KOPT-K1 (cell line): Measurements from ENCODE around the gene THAP7.
"Not testable (repeated sequence)": the region's sequence is repeated elsewhere in the genome, so short reads cannot be mapped to it uniquely, and the experiment has no call there.

Experiments
- H3K27ac ChIP-seq: fragments of 200-600 bp; sonication (generic); 2 replicates; pipeline ENCODE4 v1.5.1; 2016; ENCODE audit warnings: antibody characterized with exemption, mild to moderate bottlenecking, low read depth, low read length; ENCODE audit not compliant: poor library complexity, severe bottlenecking
- H3K36me3 ChIP-seq: fragments of 200-600 bp; sonication (generic); 2 replicates; pipeline ENCODE4 v1.5.1; 2017; ENCODE audit warnings: antibody characterized with exemption, mild to moderate bottlenecking, low read length, moderate library complexity; ENCODE audit not compliant: insufficient read depth
- H3K9me3 ChIP-seq: fragments of 200-600 bp; sonication (generic); 2 replicates; pipeline ENCODE4 v1.5.1; 2017; ENCODE audit warnings: antibody characterized with exemption, low read length, mild to moderate bottlenecking; ENCODE audit not compliant: insufficient read depth, poor library complexity, severe bottlenecking

THAP7 gene, protein sequence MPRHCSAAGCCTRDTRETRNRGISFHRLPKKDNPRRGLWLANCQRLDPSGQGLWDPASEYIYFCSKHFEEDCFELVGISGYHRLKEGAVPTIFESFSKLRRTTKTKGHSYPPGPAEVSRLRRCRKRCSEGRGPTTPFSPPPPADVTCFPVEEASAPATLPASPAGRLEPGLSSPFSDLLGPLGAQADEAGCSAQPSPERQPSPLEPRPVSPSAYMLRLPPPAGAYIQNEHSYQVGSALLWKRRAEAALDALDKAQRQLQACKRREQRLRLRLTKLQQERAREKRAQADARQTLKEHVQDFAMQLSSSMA

DNA sequence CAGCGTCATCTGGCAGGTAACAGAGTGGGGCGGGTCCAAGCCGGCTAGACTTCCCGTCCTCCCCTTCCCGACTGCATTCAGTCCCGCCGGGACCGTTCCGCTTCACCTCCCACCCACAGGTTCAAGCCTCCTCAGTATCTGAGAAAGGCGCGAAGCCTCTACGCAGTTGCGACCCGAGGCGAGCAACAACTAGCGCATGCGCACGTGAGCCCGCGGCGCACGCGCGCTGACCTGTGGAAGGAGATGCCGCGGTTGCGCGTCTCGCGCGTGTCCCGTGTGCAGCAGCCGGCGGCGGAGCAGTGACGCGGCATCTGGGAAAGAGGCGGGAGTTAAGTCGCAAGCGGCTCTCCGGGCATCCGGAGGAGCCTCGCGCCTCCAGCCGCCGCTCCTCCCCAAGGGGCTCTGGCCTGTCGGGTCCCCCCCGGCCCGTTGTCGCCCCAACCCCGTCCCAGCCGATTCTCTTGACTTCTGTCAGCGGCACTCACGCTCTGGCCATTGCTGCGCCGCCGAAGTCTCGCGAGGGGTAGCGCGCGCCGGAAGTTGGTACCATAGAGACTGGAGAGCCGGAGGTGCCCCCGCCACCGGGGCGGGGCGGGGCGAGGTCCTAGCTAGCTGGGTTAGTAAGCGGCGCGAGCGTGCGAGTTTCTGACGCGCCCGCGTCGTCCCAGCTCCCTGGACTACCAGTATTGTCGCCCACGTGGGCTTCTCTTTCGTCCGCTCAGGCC is at the start of gene THAP7:
Gene THAP7, minus strand, starts transcription at position 518 of the 725 bp plus-strand sequence. Its CDS starts 207 bp downstream, at position 311.
- peak within 1 kb of the TSS; percentile 91 for H3K27ac ChIP-seq
- H3K36me3 ChIP-seq, result peaks cover 39% of the 10 kb centered on the region
- no peaks in the 10 kb centered on the region for H3K9me3 ChIP-seq

DNA sequence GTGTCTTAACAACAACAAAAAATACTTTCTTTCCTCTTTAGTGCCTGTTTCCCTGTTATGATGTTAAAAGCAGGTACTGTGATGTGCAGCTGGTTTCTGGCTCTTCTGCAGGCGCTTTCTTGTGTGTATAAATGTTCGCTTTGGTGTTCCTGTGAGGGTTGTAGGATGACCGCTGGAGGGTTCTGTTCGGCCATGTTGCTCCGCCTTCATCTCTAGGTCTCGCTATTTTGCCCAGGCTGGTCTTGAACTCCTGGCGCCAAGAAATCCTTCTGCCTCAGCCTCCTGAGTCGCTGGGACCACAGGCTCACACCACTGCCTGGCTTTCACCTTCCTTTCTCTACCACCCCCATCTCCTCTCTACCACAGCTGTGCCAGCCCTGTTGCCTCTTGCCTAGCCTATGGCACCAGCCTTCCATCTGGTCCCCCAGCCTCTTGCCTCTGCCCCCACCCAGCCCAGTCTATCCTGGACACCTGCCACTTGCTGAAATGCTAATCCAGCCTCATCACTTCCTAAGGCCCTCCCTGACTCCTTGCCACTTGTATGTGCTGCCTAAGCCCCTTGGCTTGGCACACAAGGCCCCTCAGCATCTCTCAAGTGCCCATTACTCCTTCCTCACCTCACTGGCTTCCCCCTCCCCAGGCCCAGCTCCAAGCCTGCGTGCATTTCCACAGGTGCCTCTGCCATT is 49.4 kb upstream of the THAP7 start:
- H3K36me3 ChIP-seq, result no peaks in the 10 kb centered on the region
- H3K9me3 ChIP-seq, result no peaks in the 10 kb centered on the region
- H3K27ac ChIP-seq, result no peak overlapping the region

DNA sequence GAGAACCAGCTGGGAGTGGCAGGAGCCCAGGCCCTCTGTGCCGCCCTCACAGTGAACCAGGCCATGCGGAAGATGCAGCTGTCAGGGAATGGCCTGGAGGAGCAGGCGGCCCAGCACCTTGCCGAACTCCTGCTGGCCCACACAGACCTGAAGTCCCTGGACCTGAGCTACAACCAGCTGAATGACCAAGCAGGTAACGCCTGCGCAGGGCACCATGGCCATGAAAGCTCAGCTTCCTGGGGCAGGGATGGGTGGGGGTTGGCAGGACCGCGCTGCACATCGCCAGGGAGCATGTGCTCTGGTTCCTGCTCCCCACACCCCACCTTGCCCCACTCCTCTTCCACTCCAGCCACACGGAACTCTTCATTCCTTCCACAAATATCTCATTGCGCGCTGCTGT is 47.0 kb upstream of the THAP7 start:
- H3K9me3 ChIP-seq, H3K27ac ChIP-seq: not testable (repeated sequence)

DNA sequence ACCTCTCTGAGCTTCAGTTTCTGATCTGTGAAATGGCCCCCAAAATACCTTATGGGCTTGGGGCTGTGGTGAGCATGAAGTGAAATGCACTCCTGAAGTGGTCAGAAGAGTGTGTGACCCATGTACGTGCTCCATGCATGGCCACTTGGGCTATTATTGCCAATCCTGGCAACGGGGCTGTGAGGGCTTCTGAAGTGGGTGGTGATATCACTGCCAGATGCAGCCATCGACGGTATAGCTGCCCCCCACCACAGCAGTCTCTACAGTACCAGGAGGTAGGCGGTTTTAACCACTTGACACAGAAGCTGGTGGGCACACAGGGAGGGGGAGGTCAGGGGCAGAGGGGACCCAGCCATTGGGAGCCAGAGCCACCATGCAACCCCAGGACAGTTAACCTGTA is 46.5 kb upstream of the THAP7 start:
- H3K36me3 ChIP-seq, H3K27ac ChIP-seq, H3K9me3 ChIP-seq: not testable (repeated sequence)

More for the DNA sequence above, 47.0 kb upstream of the THAP7 start:
- H3K36me3 ChIP-seq, result not testable (repeated sequence)

DNA sequence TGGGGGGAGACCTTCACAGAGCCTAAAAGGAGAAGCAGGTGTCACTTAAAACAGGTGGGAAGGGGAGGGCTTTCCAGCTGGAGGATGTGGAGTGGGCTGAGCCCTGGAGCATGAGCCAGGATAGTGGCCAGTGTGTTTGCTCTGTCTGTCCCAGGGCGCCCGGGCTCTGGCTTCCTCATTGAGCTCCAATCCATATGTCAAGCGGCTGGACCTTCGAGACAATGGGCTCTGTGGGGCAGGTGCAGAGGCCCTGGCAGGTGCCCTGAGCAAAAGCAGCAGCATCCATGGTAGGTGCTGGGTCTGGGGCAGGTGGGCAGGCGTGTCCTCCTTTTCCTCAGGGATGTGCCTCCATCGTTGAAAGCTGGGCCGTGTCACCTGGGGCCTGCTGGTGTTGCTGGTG is 45.8 kb upstream of the THAP7 start:
- no peaks in the 10 kb centered on the region for H3K36me3 ChIP-seq
- H3K9me3 ChIP-seq, result no peaks in the 10 kb centered on the region
- no peak overlapping the region for H3K27ac ChIP-seq

DNA sequence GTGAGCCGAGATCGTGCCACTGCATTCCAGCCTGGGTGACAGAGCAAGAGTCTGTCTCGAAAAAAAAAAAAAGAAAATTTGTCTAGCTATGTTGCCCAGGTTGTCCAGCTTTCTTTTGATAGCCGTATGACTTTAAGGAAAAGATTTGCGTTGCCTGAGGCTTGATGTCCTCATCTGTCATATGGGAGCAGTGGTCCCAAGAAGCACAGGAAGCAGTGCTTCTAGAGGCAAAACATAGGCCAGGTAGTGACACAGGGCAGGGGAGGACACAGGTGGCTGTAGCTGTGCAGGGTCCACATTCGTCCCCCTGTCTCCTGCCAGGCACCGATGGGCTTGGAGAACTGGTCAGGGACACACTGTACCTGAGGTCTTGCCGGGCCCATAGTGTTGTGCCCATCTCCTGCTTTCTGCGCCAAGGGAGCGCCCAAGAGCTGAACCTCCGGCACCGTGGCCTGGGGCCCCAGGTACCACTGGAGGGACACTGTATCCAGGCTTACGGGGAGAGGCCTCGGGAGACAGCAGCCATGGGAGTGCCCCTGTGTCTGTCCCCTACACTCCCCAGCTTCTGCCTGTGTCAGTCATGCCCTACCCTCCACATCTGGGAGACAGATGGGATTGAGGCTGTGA is 45.2 kb upstream of the THAP7 start:
- no peak overlapping the region for H3K27ac ChIP-seq
- no peaks in the 10 kb centered on the region for H3K36me3 ChIP-seq
- H3K9me3 ChIP-seq, result no peaks in the 10 kb centered on the region

DNA sequence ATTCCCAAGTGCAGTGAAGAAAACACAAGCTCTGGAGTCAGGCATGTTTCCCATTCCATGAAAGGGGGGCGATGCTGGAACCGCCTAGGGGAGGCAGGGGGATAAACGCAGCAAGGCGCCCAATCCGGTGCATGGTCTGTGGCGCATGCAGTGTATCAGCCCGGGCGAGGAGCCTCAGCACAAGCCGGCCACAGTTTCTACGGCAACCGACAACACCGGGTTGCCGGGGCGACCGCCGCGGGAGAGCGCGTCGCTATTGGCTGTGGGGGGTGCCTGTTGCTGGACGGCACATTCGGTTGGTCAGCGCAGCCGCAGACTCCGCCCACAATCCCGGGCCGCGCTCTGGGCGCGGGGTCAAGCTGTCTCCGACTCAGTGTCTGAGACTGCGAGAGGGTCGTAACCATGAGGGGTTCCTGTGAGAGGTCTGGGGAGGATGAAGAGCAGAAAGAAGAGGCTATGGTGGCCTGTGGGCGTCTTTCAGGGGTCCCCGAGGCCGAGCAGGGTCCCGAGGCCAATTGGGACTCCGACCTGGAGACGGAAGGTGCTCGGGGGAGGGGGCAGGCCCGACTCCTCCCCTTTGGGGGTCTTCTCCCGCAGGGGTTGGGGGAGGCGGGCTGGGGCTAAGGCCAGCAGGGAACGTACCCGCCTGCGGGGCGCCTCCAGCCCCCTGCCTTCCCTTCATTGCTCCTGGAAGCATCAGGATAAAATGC is 43.8 kb upstream of the THAP7 start, which contains the start of gene LRRC74B:
Gene LRRC74B, plus strand, starts transcription at position 362 of the 710 bp plus-strand sequence. Its CDS starts 41 bp downstream, at position 403.
- Histone ChIP-seq H3K36me3 (no peaks in the 10 kb centered on the region), H3K9me3 (no peaks in the 10 kb centered on the region), H3K27ac (no peak within 1 kb of the TSS)

DNA sequence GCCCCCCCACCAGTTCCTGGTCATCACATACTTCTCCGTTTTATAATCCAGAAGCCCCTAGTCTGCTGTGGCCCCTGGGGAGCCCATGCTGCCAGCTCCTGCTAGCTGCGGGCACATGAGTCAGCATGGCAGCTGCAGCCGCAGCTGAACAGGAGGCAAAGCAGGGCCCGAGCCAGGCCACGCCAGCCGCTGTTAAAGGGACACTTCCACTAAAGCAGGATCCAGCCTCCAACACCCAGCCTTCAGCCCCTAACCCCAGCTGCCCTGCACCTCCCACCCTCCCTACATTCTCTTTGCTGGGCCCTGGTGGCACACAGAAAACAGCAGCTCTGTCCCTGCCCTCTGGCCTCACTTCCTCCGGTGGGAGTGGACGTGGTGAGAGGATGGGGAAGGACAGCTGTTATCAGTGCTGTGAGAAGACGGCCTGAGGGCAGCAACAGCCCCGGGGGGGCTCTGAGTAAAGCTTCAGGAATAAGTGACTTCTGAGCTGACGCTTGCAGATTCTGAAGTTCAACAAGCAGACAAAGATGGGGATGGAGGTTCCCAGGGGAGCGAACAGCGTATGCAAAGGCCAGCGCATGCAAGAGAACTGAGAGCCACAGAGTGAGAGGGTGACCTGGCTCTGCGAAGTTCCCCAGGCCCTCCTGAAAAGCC is 43.1 kb upstream of the THAP7 start:
- H3K27ac ChIP-seq, result no peak overlapping the region
- no peaks in the 10 kb centered on the region for H3K9me3 ChIP-seq
- no peaks in the 10 kb centered on the region for H3K36me3 ChIP-seq

DNA sequence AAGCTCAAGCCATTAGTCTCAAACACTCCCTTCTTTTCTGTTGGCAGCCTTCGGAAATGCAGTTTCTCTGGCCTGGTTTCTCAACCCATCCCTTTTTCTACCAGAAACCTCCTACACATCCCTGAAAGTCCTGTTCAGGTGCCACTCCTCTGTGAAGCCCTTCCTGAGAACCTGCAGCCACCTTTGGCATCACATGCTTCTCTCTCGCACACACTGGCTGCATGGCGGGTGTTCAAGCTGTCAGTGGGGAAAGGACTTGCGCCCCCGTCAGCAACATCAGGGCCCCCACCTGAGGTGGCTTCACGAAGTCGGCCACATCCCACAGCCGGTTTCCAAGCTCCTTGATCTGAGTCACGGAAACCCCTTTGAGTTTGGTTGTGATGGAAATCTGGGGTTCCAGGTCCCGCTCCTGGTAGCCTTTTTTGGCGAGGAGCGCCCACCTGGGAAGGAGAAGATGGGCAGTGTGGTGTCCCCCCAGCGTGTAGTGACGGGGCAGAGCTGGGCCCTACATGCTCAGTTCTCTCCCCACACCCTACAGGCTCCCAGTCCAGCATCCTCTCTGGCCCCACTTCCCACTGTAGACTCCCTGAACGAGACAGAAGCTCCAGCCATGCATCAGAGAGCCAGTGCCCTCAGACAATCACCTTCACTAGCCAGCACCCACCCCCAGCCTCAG is 42.1 kb upstream of the THAP7 start:
- Histone ChIP-seq H3K9me3 (no peaks in the 10 kb centered on the region), H3K27ac (no peak overlapping the region)

DNA sequence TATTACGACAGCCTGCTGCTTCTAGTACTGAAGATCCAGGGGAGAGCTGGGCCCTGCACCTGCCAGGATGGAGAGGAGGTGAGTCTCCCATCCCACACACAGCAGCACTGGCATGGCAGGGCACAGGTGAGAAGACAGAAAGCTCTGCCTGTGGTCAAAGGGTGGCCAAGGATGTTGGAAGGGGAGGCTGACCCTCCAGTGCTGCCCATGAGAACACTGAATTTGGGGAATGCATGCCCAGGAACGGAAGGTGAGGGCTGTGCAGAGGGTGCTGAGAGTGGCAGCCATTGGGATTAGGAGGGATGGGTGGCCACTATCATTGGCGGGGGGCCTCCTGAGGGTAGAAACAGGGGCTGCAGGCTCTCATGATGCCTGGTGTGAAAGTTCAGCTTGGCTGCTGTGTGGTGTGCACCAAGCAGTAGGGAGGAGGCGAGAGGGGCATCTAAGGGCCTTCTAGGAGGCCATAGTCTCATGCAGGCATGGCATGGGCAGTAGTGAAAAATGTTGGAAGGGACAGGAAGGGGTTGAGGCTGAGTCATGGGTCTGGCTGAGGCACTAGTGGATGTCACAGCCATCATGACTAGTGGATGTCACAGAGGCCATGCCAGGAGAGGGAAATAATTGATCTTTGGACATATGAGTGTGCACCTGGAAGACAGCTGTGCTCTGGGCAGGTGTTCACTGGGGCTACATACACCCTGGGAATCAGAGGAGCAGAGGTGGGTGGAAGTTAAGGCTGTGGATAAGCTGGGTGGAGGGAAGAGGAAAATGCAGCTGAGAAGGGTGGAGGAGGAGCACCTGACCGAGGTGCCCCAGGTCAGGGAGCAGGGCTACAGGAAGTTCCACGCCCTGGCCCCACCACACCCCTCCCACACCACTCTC is 41.3 kb upstream of the THAP7 start:
- H3K27ac ChIP-seq, result no peak overlapping the region
- no peaks in the 10 kb centered on the region for H3K36me3 ChIP-seq
- H3K9me3 ChIP-seq, result no peaks in the 10 kb centered on the region

More for the DNA sequence above, 42.1 kb upstream of the THAP7 start:
- no peaks in the 10 kb centered on the region for H3K36me3 ChIP-seq

DNA sequence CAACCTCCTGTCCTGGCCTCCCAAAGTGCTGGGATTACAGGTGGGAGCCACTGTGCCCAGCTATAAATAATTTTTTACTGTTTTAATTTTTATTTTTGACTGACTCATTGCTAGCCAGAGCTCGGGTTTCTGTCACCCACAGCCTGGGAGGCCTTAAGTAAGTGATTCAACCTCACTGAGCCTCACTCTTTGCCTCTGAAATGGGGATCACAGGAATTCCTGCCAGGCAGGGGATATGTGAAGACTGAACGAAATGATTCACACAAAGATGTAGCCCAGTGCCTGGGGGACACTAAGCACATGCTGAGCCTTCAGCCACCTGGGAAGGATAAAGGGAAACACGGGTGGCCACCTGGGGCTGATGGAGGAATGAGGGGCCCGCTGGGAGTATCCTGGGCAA is 40.0 kb upstream of the THAP7 start:
- Histone ChIP-seq H3K36me3 (no peaks in the 10 kb centered on the region), H3K27ac (no peak overlapping the region), H3K9me3 (no peaks in the 10 kb centered on the region)

DNA sequence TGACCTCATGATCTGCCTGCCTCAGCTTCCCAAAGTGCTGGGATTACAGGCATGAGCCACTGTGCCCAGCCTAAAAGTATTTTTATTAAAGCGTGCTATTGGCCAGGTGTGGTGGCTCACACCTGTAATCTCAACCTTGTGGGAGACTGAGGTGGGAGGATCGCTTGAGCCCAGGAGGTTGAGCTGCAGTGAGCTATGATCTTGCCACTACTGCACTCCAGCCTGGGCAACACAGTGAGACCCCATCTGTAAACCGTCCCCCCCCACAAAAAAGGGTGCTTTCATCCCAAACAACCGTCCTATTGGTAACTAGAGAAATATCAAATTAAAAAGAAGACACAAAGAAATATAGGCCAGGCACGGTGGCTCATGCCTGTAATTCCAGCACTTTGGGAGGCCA is 37.2 kb upstream of the THAP7 start:
- not testable (repeated sequence) for H3K9me3 ChIP-seq, H3K36me3 ChIP-seq, H3K27ac ChIP-seq

DNA sequence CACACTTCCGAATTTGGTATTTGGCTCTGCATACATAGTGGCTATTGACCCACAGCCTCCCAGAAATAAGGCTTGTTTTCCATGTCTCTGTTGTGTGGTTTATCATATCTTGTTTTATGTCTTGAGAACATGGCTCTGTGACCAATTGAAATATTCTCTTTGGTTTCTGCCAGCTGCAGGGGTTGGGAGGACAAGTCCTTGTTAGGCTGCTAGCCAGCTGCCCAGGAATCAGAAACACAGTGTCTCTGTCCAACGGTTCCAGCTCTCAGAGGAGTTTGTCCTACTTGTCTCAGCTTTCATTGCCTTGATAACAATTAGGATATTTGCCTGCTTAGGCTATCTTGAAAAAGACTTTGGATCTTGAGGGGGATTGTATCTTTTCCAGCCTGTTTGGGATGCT is 36.5 kb upstream of the THAP7 start:
- no peaks in the 10 kb centered on the region for H3K36me3 ChIP-seq
- no peak overlapping the region for H3K27ac ChIP-seq
- no peaks in the 10 kb centered on the region for H3K9me3 ChIP-seq
